GM23338 (cell line): ENCODE results near the gene EPHB1.

Source experiments
- CREB1 ChIP-seq: fragments of 250-450 bp; sonication (Bioruptor Pico); IDR thresholded peaks from 2 replicates; pipeline ENCODE4 v1.5.0; 2020; ENCODE audit warnings: low read depth, mild to moderate bottlenecking, moderate library complexity
- CTCF ChIP-seq, 2 experiments: fragments of 200-600 bp in 1 of 2; sonication (generic) in 1 of 2; conservative IDR thresholded peaks; 2 replicates each; pipeline versions ENCODE4 v1.5.1 to v1.6.1; 2016 to 2017; ENCODE audit warnings: antibody characterized with exemption in 2 of 2, low read depth in 2 of 2, mild to moderate bottlenecking in 2 of 2, moderate library complexity in 1 of 2
- EZH2phosphoT487 ChIP-seq: fragments of 200-600 bp; sonication (generic); IDR thresholded peaks from one replicate; pipeline ENCODE4 v1.8.1; 2018; ENCODE audit warnings: antibody characterized with exemption; ENCODE audit not compliant: unreplicated experiment
- POLR2AphosphoS5 ChIP-seq: IDR thresholded peaks from 2 replicates; pipeline ENCODE4 v1.6.1; 2016; ENCODE audit warnings: antibody characterized with exemption, low read depth
- REST ChIP-seq: IDR thresholded peaks from one replicate; pipeline ENCODE4 v1.6.1; 2018; ENCODE audit warnings: antibody characterized with exemption; ENCODE audit not compliant: unreplicated experiment
- ZNF331 ChIP-seq: fragments of 250-450 bp; sonication (Bioruptor Pico); IDR thresholded peaks from 2 replicates; pipeline ENCODE4 v1.5.0; 2020; ENCODE audit warnings: low read depth, mild to moderate bottlenecking, moderate library complexity

GRCh38 chr3:135081856-135082434 lies 286.9 kb downstream of the EPHB1 start:
- TF ChIP-seq CTCF (conservative IDR thresholded peaks at IDR 0.05; ENCODE audit: low read depth in 2 of 2) (no peak), EZH2phosphoT487 (no peak), REST (no peak), POLR2AphosphoS5 (no peak), CREB1 (CRISPR knock-in tag) (no peak), ZNF331 (CRISPR knock-in tag) (no peak)
